Retinal pigment epithelial cell (primary cell): ENCODE data around the gene TTC12.

Experiments used
- DNase-seq: peaks from one replicate; pipeline ENCODE4 v3.0.0-alpha.2; 2010; ENCODE audit warnings: low read depth
- H3K4me3 ChIP-seq: 2 replicates; pipeline ENCODE4 v1.5.1; 2011; ENCODE audit warnings: mild to moderate bottlenecking, low read length, control low read depth, moderate library complexity
- CTCF ChIP-seq: conservative IDR thresholded peaks from 2 replicates; pipeline ENCODE4 v1.5.1; 2011; ENCODE audit warnings: low read depth, low read length, control low read depth, inconsistent platforms

The TTC12 gene

GRCh38 chr11:113392236-113392921, 78.0 kb downstream of the TTC12 start:
- no peak overlapping the region for H3K4me3 ChIP-seq
- DNase-seq: no peak
- TF ChIP-seq CTCF: no peak

- TF ChIP-seq CTCF: no peak
- H3K4me3 ChIP-seq: no peak overlapping the region
Observed at GRCh38 chr11:113393501-113393985, 79.2 kb downstream of the TTC12 start.

GRCh38 chr11:113394919-113395318, 80.5 kb downstream of the TTC12 start:
- DNase-seq: no peak
- H3K4me3 ChIP-seq: no peak overlapping the region
- TF ChIP-seq CTCF: no peak

More at GRCh38 chr11:113393501-113393985, 79.2 kb downstream of the TTC12 start:
- DNase-seq: no peak

GRCh38 chr11:113395782-113396336, 81.5 kb downstream of the TTC12 start:
- H3K4me3 ChIP-seq: no peak overlapping the region
- no peak for DNase-seq
- no peak for TF ChIP-seq CTCF

GRCh38 chr11:113396690-113397089, 82.3 kb downstream of the TTC12 start:
- no peak for DNase-seq
- TF ChIP-seq CTCF: no peak

GRCh38 chr11:113397212-113397611, 82.8 kb downstream of the TTC12 start:
- no peak for DNase-seq
- TF ChIP-seq CTCF: no peak
- no peak overlapping the region for H3K4me3 ChIP-seq

More at GRCh38 chr11:113396690-113397089, 82.3 kb downstream of the TTC12 start:
- H3K4me3 ChIP-seq: no peak overlapping the region

GRCh38 chr11:113397821-113398220, 83.4 kb downstream of the TTC12 start:
- no peak for TF ChIP-seq CTCF
- H3K4me3 ChIP-seq: no peak overlapping the region
- DNase-seq: no peak
